IMR-90 (cell line): ENCODE results near the gene STX18. TPM values are rescaled to one million over a fixed set of nuclear protein-coding genes. Genes with fewer than 3 reads are reported as not detected.
A peak's percentile ranks its signal among the peaks of the same experiment; 100 is the strongest.

Source experiments
- ATAC-seq: fragments of 200-7000 bp; cut with Tn5 transposase; 2 replicates; pipeline ENCODE4 v1.9.1; 2020; ENCODE audit warnings: low read depth, mild to moderate bottlenecking, moderate library complexity
- BruUV-seq: library from RNA; stranded (reverse); fragments of 400-500 nt; replicated peaks from 2 replicates; lab custom pipeline; 2021; lab: Mats Ljungman, UMichigan
- CTCF ChIA-PET: fragments of 300-600 bp; formaldehyde crosslinking; extraction: SDS; loops from one replicate; lab custom pipeline; 2021; ENCODE audit warnings: antibody characterized with exemption; lab: Yijun Ruan, JAX
- POLR2A ChIA-PET: fragments of 300-600 bp; sonication (Branson Sonifier 250); formaldehyde crosslinking; loops from one replicate; lab custom pipeline; 2022; ENCODE audit warnings: antibody characterized with exemption; ENCODE audit not compliant: unreplicated experiment; lab: Charles Lee
- DNase-seq: peaks from one replicate; pipeline ENCODE4 v3.0.0; 2013
- H2AFZ ChIP-seq: replicated peaks from 2 replicates; pipeline ENCODE3; 2013; ENCODE audit warnings: low read length, mild to moderate bottlenecking; ENCODE audit not compliant: poor library complexity
- H2AK5ac ChIP-seq: 2 replicates; pipeline ENCODE4 v1.6.1; 2013; ENCODE audit warnings: low read depth, low read length, inconsistent platforms
- H2AK9ac ChIP-seq: replicated peaks from 2 replicates; pipeline ENCODE3; 2013; ENCODE audit warnings: mild to moderate bottlenecking, low read depth, low read length, moderate library complexity; ENCODE audit not compliant: poor library complexity
- H2BK120ac ChIP-seq: 2 replicates; pipeline ENCODE4 v1.6.1; 2013; ENCODE audit warnings: low read depth, low read length, inconsistent platforms
- H2BK15ac ChIP-seq: 3 replicates; pipeline ENCODE4 v1.6.1; 2013; ENCODE audit warnings: low read depth, low read length, inconsistent platforms
- H2BK20ac ChIP-seq: 2 replicates; pipeline ENCODE4 v1.6.1; 2013; ENCODE audit warnings: low read depth, mild to moderate bottlenecking, inconsistent platforms, low read length, moderate library complexity
- H2BK5ac ChIP-seq: 2 replicates; pipeline ENCODE4 v1.6.1; 2013; ENCODE audit warnings: mild to moderate bottlenecking, low read depth, low read length, inconsistent platforms; ENCODE audit not compliant: poor library complexity, severe bottlenecking
- H3K14ac ChIP-seq: replicated peaks from 2 replicates; pipeline ENCODE4 v1.6.1; 2013; ENCODE audit warnings: low read depth, low read length, inconsistent platforms
- H3K18ac ChIP-seq: 2 replicates; pipeline ENCODE4 v1.6.1; 2013; ENCODE audit warnings: low read depth, low read length, control low read depth
- H3K23ac ChIP-seq: 2 replicates; pipeline ENCODE4 v1.6.1; 2013; ENCODE audit warnings: low read depth, low read length, inconsistent platforms
- H3K27ac ChIP-seq: 2 replicates; pipeline ENCODE4 v1.5.1; 2013; ENCODE audit warnings: mild to moderate bottlenecking, control low read depth, low read length; ENCODE audit not compliant: insufficient read depth
- H3K27me3 ChIP-seq: 2 replicates; pipeline ENCODE4 v1.6.1; 2013; ENCODE audit warnings: low read length; ENCODE audit not compliant: control insufficient read depth, insufficient read depth
- H3K36me3 ChIP-seq: 2 replicates; pipeline ENCODE4 v1.6.1; 2013; ENCODE audit warnings: low read length, mixed read lengths; ENCODE audit not compliant: control insufficient read depth, insufficient read depth
- H3K4ac ChIP-seq: 2 replicates; pipeline ENCODE4 v1.6.1; 2013; ENCODE audit warnings: low read depth, low read length, inconsistent platforms
- H3K4me1 ChIP-seq: 2 replicates; pipeline ENCODE4 v1.6.1; 2013; ENCODE audit warnings: low read length, mixed read lengths; ENCODE audit not compliant: control insufficient read depth, insufficient read depth
- H3K4me2 ChIP-seq: 2 replicates; pipeline ENCODE4 v1.6.1; 2013; ENCODE audit warnings: low read depth, mild to moderate bottlenecking, control low read depth, low read length, moderate library complexity
- H3K4me3 ChIP-seq: 2 replicates; pipeline ENCODE4 v1.5.1; 2013; ENCODE audit warnings: low read depth, mild to moderate bottlenecking, control low read depth, low read length, moderate library complexity; ENCODE audit not compliant: insufficient read depth
- H3K56ac ChIP-seq: 2 replicates; pipeline ENCODE4 v1.6.1; 2013; ENCODE audit warnings: low read length, inconsistent platforms; ENCODE audit not compliant: insufficient read depth; ENCODE audit errors: extremely low read depth
- H3K79me1 ChIP-seq, 2 experiments: 2 replicates each; pipeline ENCODE4 v1.6.1; 2013; ENCODE audit warnings: low read length in 2 of 2, inconsistent platforms in 1 of 2, low read depth in 1 of 2
- H3K9ac ChIP-seq: 2 replicates; pipeline ENCODE4 v1.6.1; 2013; ENCODE audit warnings: low read depth, low read length, control low read depth
- H3K9me1 ChIP-seq: 2 replicates; pipeline ENCODE4 v1.6.1; 2013; ENCODE audit warnings: low read length, inconsistent platforms; ENCODE audit not compliant: insufficient read depth
- H3K9me3 ChIP-seq: 2 replicates; pipeline ENCODE4 v1.6.1; 2013; ENCODE audit warnings: low read length; ENCODE audit not compliant: control insufficient read depth, insufficient read depth
- H4K20me1 ChIP-seq: 2 replicates; pipeline ENCODE4 v1.6.1; 2013; ENCODE audit warnings: low read length, inconsistent platforms; ENCODE audit not compliant: insufficient read depth
- H4K5ac ChIP-seq: 2 replicates; pipeline ENCODE4 v1.6.1; 2013; ENCODE audit warnings: mild to moderate bottlenecking, low read depth, low read length, control low read depth
- H4K8ac ChIP-seq, 2 experiments: 2 replicates each; pipeline ENCODE4 v1.6.1; 2013; ENCODE audit warnings: low read depth in 2 of 2, low read length in 2 of 2, control low read depth in 1 of 2, inconsistent platforms in 1 of 2
- H4K91ac ChIP-seq: 2 replicates; pipeline ENCODE4 v1.6.1; 2013; ENCODE audit warnings: low read depth, low read length, inconsistent platforms; ENCODE audit not compliant: insufficient read depth
- BHLHE40 ChIP-seq: fragments of 150-350 bp; IDR thresholded peaks from 2 replicates; pipeline ENCODE4 v1.6.1; 2016; ENCODE audit warnings: mild to moderate bottlenecking, low read depth, low read length
- CEBPB ChIP-seq: IDR thresholded peaks from 2 replicates; pipeline ENCODE4 v1.6.1; 2012; ENCODE audit warnings: low read depth, low read length, improper control_type of control experiment
- CHD1 ChIP-seq: IDR thresholded peaks from 2 replicates; pipeline ENCODE4 v1.6.1; 2012; ENCODE audit warnings: low read depth, low read length, improper control_type of control experiment
- CTCF ChIP-seq: conservative IDR thresholded peaks from 2 replicates; pipeline ENCODE4 v1.5.1; 2012; ENCODE audit warnings: mild to moderate bottlenecking, low read depth, low read length, improper control_type of control experiment
- ELK1 ChIP-seq: fragments of 150-350 bp; IDR thresholded peaks from 2 replicates; pipeline ENCODE4 v1.6.1; 2016; ENCODE audit warnings: low read depth, mild to moderate bottlenecking, low read length, moderate library complexity, borderline replicate concordance
- FOS ChIP-seq: fragments of 150-350 bp; IDR thresholded peaks from 2 replicates; pipeline ENCODE4 v1.6.1; 2016; ENCODE audit warnings: low read depth, low read length
- MAFK ChIP-seq: IDR thresholded peaks from 2 replicates; pipeline ENCODE4 v1.6.1; 2012; ENCODE audit warnings: low read depth, low read length, improper control_type of control experiment
- MXI1 ChIP-seq: IDR thresholded peaks from 2 replicates; pipeline ENCODE4 v1.6.1; 2012; ENCODE audit warnings: low read depth, mild to moderate bottlenecking, low read length, moderate library complexity, borderline replicate concordance
- NFE2L2 ChIP-seq: fragments of 150-350 bp; IDR thresholded peaks from 2 replicates; pipeline ENCODE4 v1.6.1; 2016; ENCODE audit warnings: low read depth, mild to moderate bottlenecking, low read length
- POLR2A ChIP-seq: IDR thresholded peaks from 2 replicates; pipeline ENCODE4 v1.6.1; 2012; ENCODE audit warnings: mild to moderate bottlenecking, low read depth, low read length
- RAD21 ChIP-seq: IDR thresholded peaks from 2 replicates; pipeline ENCODE4 v1.6.1; 2012; ENCODE audit warnings: low read length, improper control_type of control experiment
- RCOR1 ChIP-seq: IDR thresholded peaks from 2 replicates; pipeline ENCODE4 v1.6.1; 2012; ENCODE audit warnings: mild to moderate bottlenecking, low read length, improper control_type of control experiment; ENCODE audit not compliant: insufficient replicate concordance
- RFX5 ChIP-seq: IDR thresholded peaks from 2 replicates; pipeline ENCODE4 v1.8.0; 2012; ENCODE audit warnings: low read depth, mild to moderate bottlenecking, low read length, moderate library complexity
- SMC3 ChIP-seq: fragments of 150-350 bp; IDR thresholded peaks from 2 replicates; pipeline ENCODE4 v1.6.1; 2016; ENCODE audit warnings: low read depth, mild to moderate bottlenecking, antibody characterized with exemption, low read length, moderate library complexity
- USF2 ChIP-seq: fragments of 150-350 bp; IDR thresholded peaks from 2 replicates; pipeline ENCODE4 v1.6.1; 2017; ENCODE audit warnings: mild to moderate bottlenecking, antibody characterized with exemption, low read length, low read depth
- WGBS, 2 experiments: methylation state at CpG; one replicate each; pipeline versions ENCODE4 v1.1.5 to v1.1.7; 2013; ENCODE audit warnings: missing lambda C conversion rate in 2 of 2; ENCODE audit not compliant: insufficient read length in 1 of 2; ENCODE audit errors: extremely low coverage in 2 of 2; 5-methylcytosine and 5-hydroxymethylcytosine counted together
- dilution Hi-C: fragments of 300-500 bp; cut with HindIII; formaldehyde crosslinking; loops from one replicate; pipeline ENCODE4 v1.14.3; 2018; ENCODE audit warnings: low sequenced_read_pairs; ENCODE audit not compliant: unreplicated experiment
- in situ Hi-C: fragments of 300-500 bp; cut with MboI; formaldehyde crosslinking; loops from 3 replicates; pipeline ENCODE4 v1.14.3; 2019; ENCODE audit warnings: low sequenced_read_pairs, inconsistent platforms, mixed read lengths
- intact Hi-C: fragments of 100-400 bp; cut with micrococcal nuclease; formaldehyde crosslinking; loops from 2 replicates; pipeline ENCODE4 v1.10.0; 2022
- polyA plus RNA-seq, 3 experiments: library from polyadenylated mRNA; depleted of rRNA; stranded (reverse); fragments of >200 nt; gene quantifications; 2 replicates each; pipeline ENCODE4 v1.2.3, GENCODE V29; 2012; ENCODE audit warnings: low replicate concordance in 1 of 3
- total RNA-seq: library from RNA; depleted of rRNA; stranded (reverse); fragments of >200 nt; gene quantifications from 2 replicates; pipeline ENCODE4 v1.2.3, GENCODE V29; 2012

The STX18 gene
- total and polyA plus RNA-seq, 2 of the 4 experiments (the other 2 are of a cell fraction), result 20.1 to 23.4 TPM

- POLR2A ChIA-PET, result no interaction called here
- no TSS peak for BruUV-seq
- dilution Hi-C loops, result no loop called here
These were observed 149.2 kb downstream of the STX18 start for GRCh38 chr4:4392501-4393183.

More at GRCh38 chr4:4392501-4393183, 149.2 kb downstream of the STX18 start:
- Histone ChIP-seq H4K8ac (no peak overlapping the region), H3K4me1 (peaks cover 33% of the 10 kb centered on the region), H2AFZ (no peak overlapping the region), H3K56ac (no peak overlapping the region), H2BK20ac (no peak overlapping the region), H2AK5ac (peak overlapping the region; percentile 9; the same call in 1 of the 2 replicates), H3K79me1 (no peaks in the 10 kb centered on the region), H4K5ac (no peak overlapping the region), H3K4me2 (no peak overlapping the region), H3K27ac (no peak overlapping the region), H3K9ac (no peak overlapping the region), H2AK9ac (no peak overlapping the region), H3K14ac (no peak overlapping the region), H3K9me3 (no peaks in the 10 kb centered on the region), H2BK120ac (no peak overlapping the region), H4K20me1 (no peaks in the 10 kb centered on the region), H2BK15ac (no peak overlapping the region), H2BK5ac (no peak overlapping the region), H3K23ac (no peak overlapping the region), H3K4me3 (no peak overlapping the region), H3K9me1 (peaks cover 13% of the 10 kb centered on the region), H3K27me3 (peaks cover 55% of the 10 kb centered on the region), H4K91ac (no peak overlapping the region), H3K36me3 (no peaks in the 10 kb centered on the region; the same call in 1 of the 2 replicates), H3K4ac (no peak overlapping the region), H3K18ac (no peak overlapping the region)
- DNase-seq (no peak), ATAC-seq (no peak)
- 89% methylated on average over 7 of the region's 13 CpGs; no CpG with 5 or more reads in 1 of the 2 experiments for WGBS, 2 experiments
- CTCF ChIA-PET, result no interaction called here
- TF ChIP-seq FOS (no peak), CEBPB (no peak), SMC3 (no peak), RCOR1 (no peak), MAFK (no peak), MXI1 (no peak), POLR2A (no peak), USF2 (no peak), CTCF (no peak), ELK1 (no peak), RAD21 (no peak), NFE2L2 (no peak), RFX5 (no peak), BHLHE40 (no peak), CHD1 (no peak)
- intact Hi-C loops (no loop called here), in situ Hi-C loops (no loop called here)
